A549 (cell line): ENCODE results near the gene MSI2. TPM values are rescaled to one million over a fixed set of nuclear protein-coding genes. Genes with fewer than 3 reads are reported as not detected.

ENCODE experiments used
- ATAC-seq, 2 experiments: fragments of 200-7000 bp in 1 of 2; fragments of >200 bp in 1 of 2; cut with Nextera tagmentation in 1 of 2; cut with Tn5 transposase in 1 of 2; 3 replicates each; pipeline versions ENCODE4 v1.8.0 to v1.9.1; 2018 to 2020; ENCODE audit warnings: mild to moderate bottlenecking in 1 of 2, moderate library complexity in 1 of 2
- CTCF ChIA-PET: fragments of 300-600 bp; sonication (Branson Sonifier 250); formaldehyde crosslinking; extraction: SDS; loops from one replicate; lab custom pipeline; 2021; ENCODE audit warnings: antibody characterized with exemption, inconsistent platforms; lab: Yijun Ruan, JAX
- POLR2A ChIA-PET: fragments of 350-600 bp; formaldehyde crosslinking; extraction: SDS; loops from one replicate; lab custom pipeline; 2021; ENCODE audit warnings: antibody characterized with exemption, inconsistent platforms; lab: Yijun Ruan, JAX
- DNase-seq, 2 experiments: peaks; one replicate each; pipeline versions ENCODE4 v3.0.0 to v3.0.0-alpha.2; 2011 to 2016; ENCODE audit warnings: low read depth in 1 of 2, low spot score in 1 of 2
- FAIRE-seq: peaks from 2 replicates; lab custom pipeline; 2011; peaks lifted over from hg19 to GRCh38; lab: Jason Lieb, UNC
- H3K27ac ChIP-seq, 2 experiments: fragments of >200 bp; sonication (Bioruptor Twin); formaldehyde crosslinking; 3 replicates each; pipeline ENCODE4 v1.5.1; 2016 to 2017
- H3K4me1 ChIP-seq: fragments of >200 bp; sonication (Bioruptor Twin); formaldehyde crosslinking; 3 replicates; pipeline ENCODE4 v1.6.1; 2016
- H3K4me2 ChIP-seq: fragments of >200 bp; sonication (Bioruptor Twin); formaldehyde crosslinking; 3 replicates; pipeline ENCODE4 v1.6.1; 2016
- H3K4me3 ChIP-seq: fragments of >200 bp; sonication (Bioruptor Twin); formaldehyde crosslinking; 3 replicates; pipeline ENCODE4 v1.5.1; 2016
- H3K9me3 ChIP-seq: fragments of >200 bp; sonication (Bioruptor Twin); formaldehyde crosslinking; 3 replicates; pipeline ENCODE4 v1.6.1; 2016
- CEBPB ChIP-seq, 2 experiments: fragments of >200 bp in 1 of 2; sonication (Bioruptor Twin) in 1 of 2; formaldehyde crosslinking in 1 of 2; IDR thresholded peaks; 2 replicates each; pipeline ENCODE4 v1.6.1; 2012 to 2016
- EHF ChIP-seq: fragments of 250-450 bp; sonication (Bioruptor Pico); IDR thresholded peaks from 2 replicates; pipeline ENCODE4 v1.5.0; 2020; ENCODE audit warnings: mild to moderate bottlenecking
- EHMT2 ChIP-seq: fragments of 200-600 bp; sonication (generic); IDR thresholded peaks from 2 replicates; pipeline ENCODE4 v1.6.1; 2016; ENCODE audit warnings: antibody characterized with exemption, low read depth, mild to moderate bottlenecking, moderate library complexity
- FOXS1 ChIP-seq: fragments of 250-450 bp; sonication (Bioruptor Pico); IDR thresholded peaks from 2 replicates; pipeline ENCODE4 v1.5.0; 2020; ENCODE audit warnings: mild to moderate bottlenecking, moderate library complexity
- HOXA7 ChIP-seq: fragments of 250-450 bp; sonication (Bioruptor Pico); IDR thresholded peaks from 2 replicates; pipeline ENCODE4 v1.5.0; 2020; ENCODE audit warnings: mild to moderate bottlenecking, moderate library complexity
- JUNB ChIP-seq: fragments of >200 bp; sonication (Bioruptor Twin); formaldehyde crosslinking; IDR thresholded peaks from 2 replicates; pipeline ENCODE4 v1.6.1; 2016
- MAFK ChIP-seq: fragments of 450-650 bp; IDR thresholded peaks from 2 replicates; pipeline ENCODE4 v1.6.1; 2014; ENCODE audit not compliant: partially characterized antibody
- MAZ ChIP-seq: fragments of 150-350 bp; IDR thresholded peaks from 2 replicates; pipeline ENCODE4 v1.6.1; 2014; ENCODE audit warnings: antibody characterized with exemption, low read depth, low read length, borderline replicate concordance
- MYC ChIP-seq: IDR thresholded peaks from 2 replicates; pipeline ENCODE4 v1.6.1; 2012; ENCODE audit warnings: mild to moderate bottlenecking, inconsistent platforms, low read length, improper control_type of control experiment, borderline replicate concordance
- NPAS2 ChIP-seq: fragments of 250-450 bp; sonication (Bioruptor Pico); IDR thresholded peaks from 2 replicates; pipeline ENCODE4 v1.8.0; 2022; ENCODE audit warnings: mild to moderate bottlenecking, moderate library complexity, borderline replicate concordance
- NR3C1 ChIP-seq: fragments of >200 bp; sonication (Bioruptor Twin); formaldehyde crosslinking; IDR thresholded peaks from 3 replicates; pipeline ENCODE4 v1.6.1; 2017
- POLR2AphosphoS2 ChIP-seq: conservative IDR thresholded peaks from 2 replicates; pipeline ENCODE4 v1.6.1; 2012; ENCODE audit warnings: low read length, improper control_type of control experiment, inconsistent platforms
- RAD21 ChIP-seq, 2 experiments: fragments of >200 bp in 1 of 2; sonication (Bioruptor Twin) in 1 of 2; formaldehyde crosslinking in 1 of 2; IDR thresholded peaks in 1 of 2; conservative IDR thresholded peaks in 1 of 2; 2 replicates in 1 of 2; 3 replicates in 1 of 2; pipeline ENCODE4 v1.6.1; 2012 to 2018; ENCODE audit warnings: inconsistent platforms in 1 of 2
- RARB ChIP-seq: fragments of 250-450 bp; sonication (Bioruptor Pico); IDR thresholded peaks from 2 replicates; pipeline ENCODE4 v1.8.0; 2021; ENCODE audit warnings: mild to moderate bottlenecking, moderate library complexity
- RCOR1 ChIP-seq: fragments of 150-350 bp; IDR thresholded peaks from 2 replicates; pipeline ENCODE4 v1.6.1; 2014; ENCODE audit warnings: antibody characterized with exemption, low read length, low read depth
- RFX5 ChIP-seq: fragments of 450-650 bp; IDR thresholded peaks from 2 replicates; pipeline ENCODE4 v1.7.1; 2014; ENCODE audit warnings: antibody characterized with exemption, mild to moderate bottlenecking, moderate library complexity
- ZSCAN20 ChIP-seq: fragments of 250-450 bp; sonication (Bioruptor Pico); IDR thresholded peaks from 2 replicates; pipeline ENCODE4 v1.8.0; 2022; ENCODE audit warnings: mild to moderate bottlenecking, moderate library complexity
- WGBS: methylation state at CpG from one replicate; pipeline ENCODE4 v1.1.6; 2017; ENCODE audit errors: missing lambda C conversion rate; 5-methylcytosine and 5-hydroxymethylcytosine counted together
- polyA plus RNA-seq, 4 experiments: library from polyadenylated mRNA; depleted of rRNA in 3 of 4; stranded (reverse); fragments of >200 nt; fragmentation: RNase III in 1 of 4; extraction: RNeasy Plus Mini Kit Qiagen cat#74134 plus additional on column Dnase treatment in 1 of 4; gene quantifications; 2 replicates in 3 of 4; 3 replicates in 1 of 4; pipeline ENCODE4 v1.2.3, GENCODE V29; 2011 to 2017
- TF ChIP-seq, protein P1 (sequence below): IDR thresholded peaks from 2 replicates; pipeline ENCODE4 v1.6.1; 2012
- TF ChIP-seq, protein P2 (sequence below): fragments of 150-350 bp; IDR thresholded peaks from 2 replicates; pipeline ENCODE4 v1.6.1; 2014; ENCODE audit warnings: low read depth, mild to moderate bottlenecking, low read length
- TF ChIP-seq, protein P3 (sequence below): fragments of 450-650 bp; IDR thresholded peaks from 2 replicates; pipeline ENCODE4 v1.6.1; 2014; ENCODE audit warnings: antibody characterized with exemption
- TF ChIP-seq, protein P4 (sequence below): IDR thresholded peaks from 2 replicates; pipeline ENCODE4 v1.6.1; 2012; ENCODE audit warnings: low read depth, borderline replicate concordance

Gene MSI2
- polyA plus RNA-seq, 2 of the 4 experiments (the other 2 are of a cell fraction): 43.6 to 44.4 TPM

DNA sequence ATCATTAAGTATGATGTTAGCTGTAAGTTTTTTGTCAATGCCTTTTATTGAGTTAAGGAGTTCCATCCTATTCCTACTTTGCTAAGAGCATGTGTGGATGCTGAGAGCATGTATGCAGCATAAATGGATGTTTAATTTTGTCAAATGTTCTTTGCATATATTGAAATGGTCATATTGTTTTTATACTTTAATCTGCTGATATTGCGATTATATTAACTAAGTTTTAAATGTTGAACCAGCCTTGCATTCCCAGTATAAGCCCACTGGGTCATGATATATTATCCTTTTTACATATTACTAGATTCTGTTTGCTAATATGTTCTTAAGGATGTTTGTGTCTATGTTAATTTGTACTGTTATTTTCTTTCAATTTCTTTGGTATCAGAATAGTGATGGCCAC, 435.6 kb downstream of the MSI2 start:
- 95% methylated on average over 1 of the region's 1 CpG for WGBS
- peak; percentile 49 for FAIRE-seq
- POLR2A ChIA-PET: no interaction called here
- Histone ChIP-seq H3K4me3 (no peak overlapping the region), H3K4me2 (no peak overlapping the region)
- TF ChIP-seq RAD21 (conservative IDR thresholded peaks at IDR 0.05 in 1 of 2, IDR thresholded peaks at IDR 0.05 in 1 of 2): no peak
- TF ChIP-seq NR3C1: no peak
- TF ChIP-seq POLR2AphosphoS2: no peak
- no peak for TF ChIP-seq CEBPB (IDR thresholded peaks at IDR 0.05)
- TF ChIP-seq EHF (CRISPR knock-in tag): no peak
- peak; percentile 96 for TF ChIP-seq MAFK
- TF ChIP-seq, all 56 proteins: peak for 1
- Histone ChIP-seq H3K9me3 (peaks cover 4% of the 10 kb centered on the region; the same call in 1 of the 3 replicates), H3K27ac (no peak overlapping the region), H3K4me1 (no peaks in the 10 kb centered on the region)
- ATAC-seq (no peak), DNase-seq (no peak)
- CTCF ChIA-PET: interaction anchor here (0.8 to 1.5 kb wide), 3 partner anchors 17 to 91 kb away, joined by 3 to 13 read pairs (median 5); no protein-coding TSS in a partner anchor

DNA sequence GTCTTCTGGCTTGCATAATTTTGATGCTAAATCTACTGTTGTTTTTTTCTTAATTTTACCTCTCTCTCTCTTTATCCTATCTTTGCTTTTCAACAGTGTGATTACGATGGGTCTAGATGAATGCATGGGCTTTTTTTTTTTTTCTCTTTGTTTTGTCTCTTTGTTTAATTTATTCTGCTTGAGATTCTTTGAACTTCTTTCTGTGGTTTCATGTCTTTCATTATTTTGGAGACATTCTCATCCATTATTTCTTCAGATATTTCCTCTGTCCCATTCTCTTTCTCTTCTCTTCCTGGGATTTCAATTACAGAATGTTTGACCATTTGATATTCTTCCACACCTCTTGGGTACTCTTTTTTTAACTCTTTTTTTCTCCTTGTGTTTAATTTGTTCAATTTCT, 436.4 kb downstream of the MSI2 start:
- ATAC-seq: no peak
- Histone ChIP-seq H3K4me1 (no peaks in the 10 kb centered on the region), H3K4me3 (no peak overlapping the region), H3K9me3 (peaks cover 4% of the 10 kb centered on the region; the same call in 1 of the 3 replicates), H3K27ac (no peak overlapping the region), H3K4me2 (no peak overlapping the region)
- WGBS: 56% methylated on average over 1 of the region's 1 CpG
- no peak for DNase-seq
- TF ChIP-seq RCOR1 (no peak), CEBPB (IDR thresholded peaks at IDR 0.05) (no peak), EHF (CRISPR knock-in tag) (no peak), MYC (no peak), NPAS2 (CRISPR knock-in tag) (no peak), JUNB (no peak), HOXA7 (CRISPR knock-in tag) (no peak), MAZ (no peak), EHMT2 (no peak), RAD21 (conservative IDR thresholded peaks at IDR 0.05 in 1 of 2, IDR thresholded peaks at IDR 0.05 in 1 of 2) (no peak), RARB (CRISPR knock-in tag) (no peak), FOXS1 (CRISPR knock-in tag) (no peak)
- TF ChIP-seq, protein P1, sequence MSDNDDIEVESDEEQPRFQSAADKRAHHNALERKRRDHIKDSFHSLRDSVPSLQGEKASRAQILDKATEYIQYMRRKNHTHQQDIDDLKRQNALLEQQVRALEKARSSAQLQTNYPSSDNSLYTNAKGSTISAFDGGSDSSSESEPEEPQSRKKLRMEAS: no peak
- TF ChIP-seq, protein P2, sequence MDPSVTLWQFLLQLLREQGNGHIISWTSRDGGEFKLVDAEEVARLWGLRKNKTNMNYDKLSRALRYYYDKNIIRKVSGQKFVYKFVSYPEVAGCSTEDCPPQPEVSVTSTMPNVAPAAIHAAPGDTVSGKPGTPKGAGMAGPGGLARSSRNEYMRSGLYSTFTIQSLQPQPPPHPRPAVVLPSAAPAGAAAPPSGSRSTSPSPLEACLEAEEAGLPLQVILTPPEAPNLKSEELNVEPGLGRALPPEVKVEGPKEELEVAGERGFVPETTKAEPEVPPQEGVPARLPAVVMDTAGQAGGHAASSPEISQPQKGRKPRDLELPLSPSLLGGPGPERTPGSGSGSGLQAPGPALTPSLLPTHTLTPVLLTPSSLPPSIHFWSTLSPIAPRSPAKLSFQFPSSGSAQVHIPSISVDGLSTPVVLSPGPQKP: no peak
- TF ChIP-seq, protein P3, sequence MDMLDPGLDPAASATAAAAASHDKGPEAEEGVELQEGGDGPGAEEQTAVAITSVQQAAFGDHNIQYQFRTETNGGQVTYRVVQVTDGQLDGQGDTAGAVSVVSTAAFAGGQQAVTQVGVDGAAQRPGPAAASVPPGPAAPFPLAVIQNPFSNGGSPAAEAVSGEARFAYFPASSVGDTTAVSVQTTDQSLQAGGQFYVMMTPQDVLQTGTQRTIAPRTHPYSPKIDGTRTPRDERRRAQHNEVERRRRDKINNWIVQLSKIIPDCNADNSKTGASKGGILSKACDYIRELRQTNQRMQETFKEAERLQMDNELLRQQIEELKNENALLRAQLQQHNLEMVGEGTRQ: no peak
- POLR2A ChIA-PET: no interaction called here
- no peak for FAIRE-seq
- CTCF ChIA-PET: no interaction called here

DNA sequence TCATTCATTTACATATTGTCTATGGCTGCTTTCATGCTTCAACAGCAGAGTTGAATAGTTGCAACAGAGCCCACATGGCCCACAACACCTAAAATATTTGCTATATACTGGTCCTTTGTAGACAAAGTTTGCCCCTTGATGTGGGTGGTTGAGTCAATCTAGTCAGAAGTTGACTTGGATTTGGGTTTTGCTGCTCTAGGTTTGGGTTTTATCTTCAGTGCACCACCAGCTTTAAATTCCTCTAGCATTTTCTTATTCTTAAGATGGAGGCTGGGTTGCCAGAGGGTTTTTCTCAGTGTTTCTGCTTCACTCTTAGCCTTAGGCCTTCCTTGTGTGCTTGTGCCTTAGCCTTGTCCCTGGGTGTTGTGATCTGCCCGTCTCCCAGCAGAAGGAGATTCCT, 437.7 kb downstream of the MSI2 start:
- H3K9me3 ChIP-seq: peaks cover 4% of the 10 kb centered on the region; the same call in 1 of the 3 replicates
- H3K4me1 ChIP-seq: no peaks in the 10 kb centered on the region
- FAIRE-seq (peak; percentile 32), ATAC-seq (no peak), DNase-seq (no peak)
- ChIA-PET POLR2A (no interaction called here), CTCF (interaction anchor here (1.0 to 3.9 kb wide), 5 partner anchors 22 to 450 kb away, joined by 4 to 26 read pairs (median 6); no protein-coding TSS in a partner anchor)
- 76% methylated on average over 1 of the region's 1 CpG for WGBS
- no peak overlapping the region for H3K27ac ChIP-seq
- H3K4me2 ChIP-seq: no peak overlapping the region
- H3K4me3 ChIP-seq: no peak overlapping the region
- TF ChIP-seq EHMT2 (no peak), RFX5 (no peak), HOXA7 (CRISPR knock-in tag) (no peak), ZSCAN20 (CRISPR knock-in tag) (no peak)
- TF ChIP-seq, protein P4, sequence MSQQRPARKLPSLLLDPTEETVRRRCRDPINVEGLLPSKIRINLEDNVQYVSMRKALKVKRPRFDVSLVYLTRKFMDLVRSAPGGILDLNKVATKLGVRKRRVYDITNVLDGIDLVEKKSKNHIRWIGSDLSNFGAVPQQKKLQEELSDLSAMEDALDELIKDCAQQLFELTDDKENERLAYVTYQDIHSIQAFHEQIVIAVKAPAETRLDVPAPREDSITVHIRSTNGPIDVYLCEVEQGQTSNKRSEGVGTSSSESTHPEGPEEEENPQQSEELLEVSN: no peak
- TF ChIP-seq, protein P2: no peak
